ENCODE data around the gene LARP4B. TPM values are rescaled to one million over a fixed set of nuclear protein-coding genes. Genes with fewer than 3 reads are reported as not detected.

LARP4B gene
- total and polyA plus RNA-seq, 2 of the 13 experiments (the other 11 are each of a cell fraction or from before 2014, with no cell fraction given): 19.5 to 30.2 TPM

GRCh38 chr10:955820-956217 lies 24.3 kb upstream of the LARP4B start:
- ChIA-PET POLR2A (interaction anchor here (1.0 to 2.1 kb wide), 2 partner anchors 15 to 93 kb away, joined by 3 to 4 read pairs; partner anchors contain the start of gene IDI1), CTCF (ENCODE audit: low intra/inter-chr PET ratio, low total read pairs) (no interaction called here)
- no peak for FAIRE-seq
- TF ChIP-seq RAD21 (CRISPR knock-in tag; IDR thresholded peaks at IDR 0.05) (peak; percentile 40; the same call in 1 of the 2 replicates), THRA (CRISPR knock-in tag; IDR thresholded peaks at IDR 0.05; ENCODE audit: borderline replicate concordance) (no peak), ZSCAN25 (CRISPR knock-in tag; IDR thresholded peaks at IDR 0.05) (0 out of 2 replicates have a peak, but pooled peaks have one; percentile 43), CENPT (CRISPR knock-in tag; IDR thresholded peaks at IDR 0.05; ENCODE audit: low read depth) (no peak), ZBTB46 (CRISPR knock-in tag; IDR thresholded peaks at IDR 0.05; ENCODE audit: borderline replicate concordance) (no peak), CTCF (CRISPR knock-in tag; IDR thresholded peaks at IDR 0.05) (peak; percentile 70), SMC3 (IDR thresholded peaks at IDR 0.05; ENCODE audit: low read length) (no peak; the same call in 1 of the 2 replicates), STAG1 (CRISPR knock-in tag; IDR thresholded peaks at IDR 0.05) (peak; percentile 37)
- Histone ChIP-seq H4K20me1 (ENCODE audit: insufficient read depth, low read length) (no peaks in the 10 kb centered on the region), H3K36me3 (replicated peaks in 1 of 2; ENCODE audit: control insufficient read depth in 1 of 2, insufficient read depth in 2 of 2, low read length in 2 of 2) (no peaks in the 10 kb centered on the region), H3K4me1 (ENCODE audit: insufficient read depth, low read length) (peaks cover 7% of the 10 kb centered on the region; the same call in 1 of the 2 replicates), H2AFZ (ENCODE audit: low read length) (no peak overlapping the region), H3K27ac (ENCODE audit: extremely low read length, insufficient read depth, low read length) (no peak overlapping the region), H3K4me2 (ENCODE audit: low read depth, low read length) (0 out of 2 replicates have a peak overlapping the region, but pooled peaks have one; percentile 3), H3K27me3 (ENCODE audit: control insufficient read depth in 1 of 2, insufficient read depth in 2 of 2, low read length in 2 of 2) (peaks cover 11 to 54% of the 10 kb centered on the region in 2 experiments), H3K79me2 (ENCODE audit: insufficient read depth, low read length) (no peaks in the 10 kb centered on the region), H3K9ac (ENCODE audit: insufficient read depth, low read depth, low read length) (no peak overlapping the region), H3K9me3 (ENCODE audit: low read length) (no peaks in the 10 kb centered on the region), H3K4me3 (replicated peaks in 1 of 3; ENCODE audit: insufficient read depth in 1 of 3, low read depth in 2 of 3, low read length in 3 of 3) (no peak overlapping the region)
- 46% methylated on average over 7 of the region's 9 CpGs for WGBS (ENCODE audit: low lambda C conversion rate)
- intact Hi-C loops (cut with micrococcal nuclease; ENCODE audit: unreplicated experiment) (no loop called here), in situ Hi-C loops (cut with HindIII; ENCODE audit: extremely low pct_ligation_motif_present, low pct_unique_long_range_greater_than_20kb) (no loop called here)
- BruUV-seq (replicated peaks): no TSS peak
- peak; percentile 86 for ATAC-seq
- no peak for DNase-seq (ENCODE audit: low spot score)
